Left cardiac atrium (tissue), 4 donors: ENCODE results near the gene SNN. TPM values are rescaled to one million over a fixed set of nuclear protein-coding genes. Genes with fewer than 3 reads are reported as not detected.

Experiments
- ATAC-seq, 2 donors: fragments of 200-7000 bp; cut with Tn5 transposase; one replicate each; pipeline ENCODE4 v1.9.1; 2020; ENCODE audit warnings: mild to moderate bottlenecking in 2 of 2, moderate library complexity in 2 of 2
- DNase-seq: peaks from one replicate; pipeline ENCODE4 v3.0.0-alpha.2; 2020
- intact Hi-C, 2 donors: fragments of 100-400 bp; cut with DNase I; formaldehyde crosslinking; loops; one replicate each; pipeline versions ENCODE4 v1.14.1 to v1.15.1; 2022 to 2023
- total RNA-seq, 2 donors: library from RNA; stranded (reverse); fragmentation: NEBNext Ultra II Directional; extraction: Animal tissue kit (Norgen Biotek cat#: 25700); gene quantifications; one replicate each; pipeline ENCODE4 v1.2.1, GENCODE V29; 2021
- donor health status: DM: no; HTN: yes; CAD: no.
- donor health status: DM: no; HTN: yes; CAD: no; lungs with severe emphysema.
- donor health status: DM: yes; HTN: yes; CAD: no.
- donor health status: Dilated cardiomyopathy.

The SNN gene
- total RNA-seq, 2 donors from 2014 or later: 27.5 to 33.7 TPM

DNA sequence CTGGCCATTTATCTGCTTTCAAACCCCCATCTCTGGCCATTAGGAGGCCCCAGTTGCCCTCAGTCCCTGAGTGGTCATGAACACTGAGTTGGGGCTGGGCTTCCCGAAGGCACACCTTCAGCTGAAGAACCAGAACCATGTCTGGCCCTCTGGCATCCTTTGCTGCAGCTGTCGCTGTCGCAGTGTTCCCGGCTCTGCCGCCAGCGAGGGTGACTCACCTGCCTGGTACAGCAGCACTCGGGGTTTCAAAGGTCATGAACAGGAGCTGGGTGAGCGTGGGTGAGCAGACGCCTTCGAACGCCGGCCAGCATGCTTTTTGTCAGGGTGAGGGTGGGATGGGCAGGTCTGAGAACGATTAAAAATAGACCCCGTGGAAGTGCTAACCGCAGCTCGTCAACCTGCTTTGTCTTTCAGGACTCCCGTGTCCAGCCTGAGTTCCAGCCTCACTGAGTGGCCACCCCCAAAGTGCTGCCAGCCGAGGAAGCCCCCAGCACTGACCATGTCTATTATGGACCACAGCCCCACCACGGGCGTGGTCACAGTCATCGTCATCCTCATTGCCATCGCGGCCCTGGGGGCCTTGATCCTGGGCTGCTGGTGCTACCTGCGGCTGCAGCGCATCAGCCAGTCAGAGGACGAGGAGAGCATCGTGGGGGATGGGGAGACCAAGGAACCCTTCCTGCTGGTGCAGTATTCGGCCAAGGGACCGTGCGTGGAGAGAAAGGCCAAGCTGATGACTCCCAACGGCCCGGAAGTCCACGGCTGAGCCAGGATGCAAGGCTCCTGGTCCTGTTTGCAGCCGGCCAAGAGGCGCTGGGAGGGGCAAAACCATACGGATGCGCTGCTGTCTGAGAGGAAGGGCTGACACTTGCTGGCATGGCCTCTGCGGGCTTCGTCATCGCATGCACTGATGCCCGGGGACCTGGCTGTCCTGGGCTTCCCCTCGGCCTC, 7.6 kb downstream of the SNN start:
- ATAC-seq: peak in 1 of 2 donors; percentile 6
- intact Hi-C loops: loop anchor here in 1 of 2 donors (5.0 kb wide), 1 partner anchor 36 kb away; no protein-coding TSS in a partner anchor
- peak; percentile 51 for DNase-seq

DNA sequence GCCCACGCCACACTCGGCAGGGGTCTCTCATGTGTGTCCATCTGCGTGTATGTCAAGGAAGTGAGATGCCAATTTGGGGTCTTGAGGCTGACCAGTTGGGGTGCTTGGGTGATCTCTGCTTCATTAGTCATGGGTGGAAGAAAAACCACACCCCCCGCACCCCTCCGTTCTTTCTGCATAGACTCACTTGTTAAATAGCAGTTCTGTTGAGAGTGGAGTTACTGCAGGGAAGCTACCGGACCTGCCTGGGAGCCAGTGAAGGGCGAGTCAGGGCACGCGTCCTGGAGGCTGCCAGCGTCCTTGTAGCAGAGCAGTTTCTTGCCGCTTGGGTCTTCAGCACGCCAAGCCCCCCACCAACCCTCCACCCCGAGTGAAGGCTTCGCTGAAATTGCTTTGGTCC, 8.5 kb downstream of the SNN start:
- no peak for DNase-seq
- intact Hi-C loops: loop anchor here in 1 of 2 donors (5.0 kb wide), 1 partner anchor 36 kb away; no protein-coding TSS in a partner anchor
- ATAC-seq: no peak

DNA sequence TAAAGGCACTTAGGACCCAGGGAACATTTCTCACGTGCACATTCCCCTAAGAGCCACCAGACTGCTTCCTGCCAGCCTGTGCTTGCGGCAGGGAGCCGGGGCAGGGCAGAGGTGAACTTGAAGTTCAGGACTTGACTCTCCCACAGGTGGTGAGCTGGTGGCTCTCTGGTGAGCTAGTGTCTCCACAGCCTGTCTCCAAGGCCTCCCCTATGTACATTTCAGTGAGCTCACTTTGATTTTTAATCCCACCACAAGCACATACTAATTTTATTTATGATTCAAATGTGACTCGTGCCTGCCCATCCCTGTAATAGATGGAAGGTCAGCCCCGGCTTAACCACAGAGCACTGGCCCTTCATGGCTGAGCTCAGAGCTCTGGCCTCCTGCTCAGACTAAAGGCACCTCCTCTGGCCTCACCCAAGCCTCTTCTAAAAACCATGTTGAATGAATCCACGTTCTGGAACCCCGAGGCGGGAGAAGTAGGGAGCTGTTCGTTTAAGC, 9.2 kb downstream of the SNN start:
- no peak for DNase-seq
- no peak for ATAC-seq
- intact Hi-C loops: loop anchor here in 1 of 2 donors (5.0 kb wide), 1 partner anchor 35 kb away; no protein-coding TSS in a partner anchor

DNA sequence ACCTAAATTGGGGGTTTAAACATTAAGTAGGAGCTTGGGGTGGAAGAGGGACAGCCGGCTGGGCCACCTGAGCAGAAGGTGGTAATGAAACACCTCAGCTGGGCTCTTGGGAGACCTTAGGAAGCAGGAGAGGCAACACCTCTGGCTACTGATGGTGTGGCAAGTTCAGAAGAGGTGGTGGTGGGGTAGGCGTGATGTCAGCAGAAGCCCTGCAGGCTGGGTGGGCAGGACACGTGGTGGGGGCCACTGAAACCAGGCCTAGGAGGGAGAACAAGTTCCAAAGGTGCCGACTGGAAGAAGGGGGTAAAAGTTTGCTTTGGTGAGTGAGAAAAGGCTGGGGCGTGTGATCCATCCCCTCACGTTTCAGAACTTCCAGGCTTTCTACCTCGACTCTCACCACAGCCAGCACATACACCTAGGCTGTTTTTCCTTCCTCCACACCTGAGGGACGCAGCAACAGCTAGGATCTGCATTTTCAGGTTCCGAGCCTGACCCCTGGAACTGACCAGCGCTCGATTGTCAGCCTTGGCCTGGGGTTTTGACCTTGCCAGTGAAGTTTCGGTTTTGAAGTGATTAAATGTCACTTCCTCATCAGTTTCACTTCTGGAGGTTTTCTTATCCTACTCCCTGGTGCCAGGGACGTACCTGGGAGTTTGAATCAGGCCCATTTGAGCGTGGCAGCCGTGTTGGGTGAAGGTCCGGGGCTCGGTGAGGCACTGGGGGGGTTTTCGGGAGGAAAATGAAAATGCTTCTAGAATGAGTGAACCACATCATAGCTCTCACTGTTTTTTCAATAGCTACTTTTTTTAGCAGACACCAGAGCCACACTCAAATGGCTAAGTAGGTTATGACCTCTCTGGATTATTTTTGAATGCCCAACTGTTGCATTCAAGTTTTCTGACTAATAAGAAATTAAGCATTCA, 10.0 kb downstream of the SNN start:
- DNase-seq (no peak), ATAC-seq (no peak)
- intact Hi-C loops: loop anchor here in 1 of 2 donors (5.0 kb wide), 1 partner anchor 34 kb away; no protein-coding TSS in a partner anchor

DNA sequence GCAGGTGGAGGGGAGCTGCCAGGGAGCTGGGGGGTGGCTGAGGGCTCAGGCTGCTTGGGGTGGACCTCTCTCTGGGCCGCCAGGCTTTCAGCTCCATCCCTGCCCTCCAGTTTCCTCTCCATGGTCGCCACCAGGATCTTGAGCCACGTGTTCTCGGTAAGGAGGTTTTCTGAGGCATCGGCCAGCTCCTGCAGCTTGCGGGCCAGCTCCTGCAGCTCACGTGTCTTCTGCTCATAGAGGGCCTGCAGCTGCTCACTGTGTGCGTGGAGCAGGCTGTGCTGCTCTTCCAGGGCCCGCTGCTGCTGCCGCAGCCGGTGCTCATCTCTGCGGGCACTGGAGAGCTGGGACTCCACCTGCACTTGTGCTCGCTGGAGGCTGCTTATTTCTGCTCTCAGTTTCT, 11.0 kb downstream of the SNN start:
- ATAC-seq (no peak), DNase-seq (no peak)
- intact Hi-C loops: loop anchor here in 1 of 2 donors (5.0 kb wide), 1 partner anchor 33 kb away; no protein-coding TSS in a partner anchor

DNA sequence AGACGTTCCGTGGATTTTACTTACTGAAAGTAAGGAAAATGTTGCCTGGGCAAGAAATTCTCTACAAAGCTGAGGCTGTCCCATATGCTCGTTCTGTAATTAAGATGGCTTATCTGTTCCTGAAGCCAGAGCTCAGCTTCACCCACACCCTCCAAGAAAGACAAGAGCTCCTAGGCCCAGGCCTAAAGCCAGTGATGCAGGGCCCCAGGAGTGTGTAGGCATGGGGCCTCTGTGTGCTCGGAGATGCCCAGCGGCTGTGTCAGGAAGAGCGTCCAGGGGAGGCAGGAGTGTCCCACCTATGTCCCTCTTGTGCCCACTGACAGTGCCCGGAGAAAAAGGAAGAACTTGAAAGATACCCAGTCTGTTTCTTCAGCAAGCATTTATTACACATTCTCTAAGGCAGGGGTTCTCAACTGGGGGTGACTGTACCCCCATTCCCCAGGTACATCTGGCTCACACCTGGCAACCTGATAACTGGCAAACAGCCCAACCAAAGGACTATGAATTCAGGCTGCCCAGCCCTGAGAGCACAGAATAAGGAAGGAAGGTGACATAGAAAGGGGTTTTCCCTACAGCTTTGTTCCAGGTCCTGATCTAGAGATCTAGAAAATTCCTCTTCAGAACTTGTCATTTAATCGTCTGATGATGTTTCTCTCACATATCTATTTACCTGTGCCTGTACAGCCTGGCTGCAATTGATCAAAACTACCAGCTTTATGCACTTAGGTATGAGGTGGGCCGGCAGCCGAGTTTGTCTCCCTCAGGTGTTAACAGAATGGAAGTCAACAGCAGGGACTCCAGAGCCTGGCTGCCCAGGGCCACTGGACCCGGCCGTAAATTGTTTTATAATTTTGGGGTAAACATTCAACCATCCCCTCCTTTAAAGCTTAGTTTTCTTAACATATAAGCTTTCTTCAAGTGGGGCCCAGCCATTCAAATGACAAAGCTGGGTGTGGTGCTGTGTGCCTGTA, 12.0 kb downstream of the SNN start:
- intact Hi-C loops: loop anchor here in 1 of 2 donors (5.0 kb wide), 1 partner anchor 32 kb away; no protein-coding TSS in a partner anchor

DNA sequence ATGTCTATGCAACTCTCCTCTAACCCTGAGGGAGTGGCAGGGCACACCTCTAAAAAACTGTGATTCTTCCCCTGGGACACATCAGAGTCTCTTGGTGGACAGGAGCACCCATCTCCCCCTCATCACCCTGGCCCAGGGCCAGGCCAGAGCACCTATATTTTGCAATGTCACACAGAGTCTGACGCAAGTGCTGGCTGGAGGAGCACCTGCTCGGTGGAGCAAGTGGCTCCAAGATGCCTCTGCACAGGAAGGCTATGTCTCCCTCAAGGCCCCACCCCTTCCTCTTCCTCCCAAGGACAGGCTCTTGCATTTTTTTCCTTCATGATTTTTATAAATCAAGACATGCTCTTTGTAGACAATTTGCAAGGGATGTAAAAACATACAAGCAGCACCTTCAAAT, 13.3 kb downstream of the SNN start:
- ATAC-seq: no peak
- no peak for DNase-seq
- intact Hi-C loops: no loop called here

More for the DNA sequence above, 12.0 kb downstream of the SNN start:
- no peak for ATAC-seq
- DNase-seq: no peak

DNA sequence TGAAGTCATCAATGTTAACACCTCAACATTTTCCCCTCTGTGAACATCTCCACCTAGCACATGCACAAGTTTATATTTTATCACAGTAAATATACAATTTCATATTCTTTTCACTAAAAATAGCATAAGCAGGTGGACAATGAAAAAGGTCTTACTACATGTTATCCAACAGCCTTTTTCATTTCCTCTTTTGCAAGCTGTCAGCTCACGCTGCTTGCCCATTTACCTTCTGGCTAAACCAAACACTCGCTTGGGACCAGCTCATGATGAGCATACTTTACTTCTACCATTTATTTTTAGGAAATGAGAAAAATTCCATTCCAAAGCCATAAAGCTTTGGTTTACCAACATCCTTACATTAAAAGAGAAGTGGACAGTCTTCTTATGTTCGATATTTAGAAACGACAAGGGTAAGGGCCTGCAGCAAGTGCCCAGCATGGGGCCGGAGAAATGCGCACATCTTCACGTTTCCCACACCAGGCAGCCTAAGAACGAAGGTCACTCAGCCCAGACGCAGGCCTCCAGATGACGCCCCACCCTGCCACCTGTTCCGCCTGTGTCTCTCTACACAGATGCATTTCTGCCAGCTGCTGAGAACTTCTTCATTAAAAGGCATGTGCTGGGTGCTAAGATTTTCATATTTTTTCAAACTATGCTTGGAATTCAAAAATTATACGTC, 13.9 kb downstream of the SNN start:
- ATAC-seq (no peak), DNase-seq (no peak)
- intact Hi-C loops: no loop called here

DNA sequence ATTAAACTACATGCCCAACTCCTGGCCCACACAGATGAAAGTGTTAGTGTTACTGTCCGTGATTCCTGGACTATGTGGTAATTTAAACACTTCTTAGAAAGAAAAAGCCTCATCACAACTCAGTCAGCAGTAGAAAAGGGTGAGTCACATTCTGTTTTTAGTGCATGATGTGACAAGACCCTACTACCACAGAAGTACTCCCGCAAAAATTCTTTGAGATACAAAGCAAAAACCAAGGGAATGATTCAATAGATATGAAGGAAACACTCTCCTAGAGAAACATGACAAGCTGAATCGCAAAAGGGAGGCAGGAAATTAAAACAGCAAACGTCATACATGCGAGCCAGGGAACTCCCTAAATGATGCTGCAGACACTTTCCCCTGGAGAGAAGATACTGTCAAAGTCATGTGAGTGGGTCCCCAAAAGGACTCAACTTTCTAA, 14.4 kb downstream of the SNN start:
- no peak for DNase-seq
- peak in 1 of 2 donors; percentile 56 for ATAC-seq
- intact Hi-C loops: no loop called here

DNA sequence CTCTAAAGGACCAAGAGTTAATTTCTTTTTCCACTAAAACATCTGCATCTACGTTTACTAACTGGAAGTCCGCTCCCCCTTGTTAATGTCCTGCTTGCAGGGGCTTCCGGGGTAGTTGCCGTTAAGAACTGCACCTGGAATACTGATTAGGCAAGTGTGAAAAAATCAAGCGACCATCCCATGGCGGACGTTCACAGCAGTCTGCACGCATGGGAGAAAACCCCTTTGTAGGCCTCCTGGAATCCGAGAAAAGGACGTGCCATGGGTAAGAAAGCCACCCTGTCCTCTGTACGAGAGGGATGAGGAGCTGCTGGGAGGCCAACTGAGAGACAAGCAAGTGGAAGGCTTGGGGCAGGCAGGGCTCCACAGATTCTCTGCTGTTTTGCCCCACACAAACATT, 14.9 kb downstream of the SNN start:
- DNase-seq (no peak), ATAC-seq (no peak)
- intact Hi-C loops: no loop called here

DNA sequence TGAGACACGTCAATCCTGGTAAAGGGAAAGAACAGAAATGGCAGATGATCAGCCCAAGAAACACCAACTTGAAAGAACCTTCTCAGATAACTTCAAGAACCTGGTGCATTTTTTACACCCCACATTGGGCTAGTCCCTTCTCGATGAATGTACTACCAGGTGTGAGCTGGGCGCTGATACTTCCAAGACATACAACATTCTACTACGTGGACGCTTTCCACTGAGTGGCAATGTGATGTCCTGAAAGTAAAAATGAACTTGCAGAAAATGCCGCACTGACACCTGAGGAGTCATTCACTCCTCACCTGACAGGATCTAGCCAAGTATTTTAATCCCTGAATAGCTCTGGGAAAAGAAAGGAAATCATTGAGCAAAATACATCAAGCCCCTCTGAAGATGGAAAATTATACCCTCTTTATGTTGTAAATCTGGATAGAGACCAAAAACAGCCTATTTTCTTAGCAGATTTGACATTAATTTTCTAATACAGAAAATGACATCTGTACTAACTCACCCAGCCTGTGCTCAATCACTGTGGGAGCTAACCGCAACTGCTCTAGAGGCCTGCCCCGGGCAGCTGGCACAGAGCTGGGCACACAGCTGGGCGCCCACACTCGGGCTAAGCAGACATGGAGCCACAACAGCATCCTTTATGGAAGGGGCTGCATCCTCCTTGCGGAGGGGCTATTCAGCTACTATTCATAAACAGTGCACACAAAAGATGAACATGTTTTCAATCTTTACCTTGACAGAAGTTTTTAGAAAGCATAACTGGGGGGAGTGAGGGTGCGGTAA, 16.2 kb downstream of the SNN start:
- DNase-seq: no peak
- intact Hi-C loops: no loop called here
- ATAC-seq: no peak

DNA sequence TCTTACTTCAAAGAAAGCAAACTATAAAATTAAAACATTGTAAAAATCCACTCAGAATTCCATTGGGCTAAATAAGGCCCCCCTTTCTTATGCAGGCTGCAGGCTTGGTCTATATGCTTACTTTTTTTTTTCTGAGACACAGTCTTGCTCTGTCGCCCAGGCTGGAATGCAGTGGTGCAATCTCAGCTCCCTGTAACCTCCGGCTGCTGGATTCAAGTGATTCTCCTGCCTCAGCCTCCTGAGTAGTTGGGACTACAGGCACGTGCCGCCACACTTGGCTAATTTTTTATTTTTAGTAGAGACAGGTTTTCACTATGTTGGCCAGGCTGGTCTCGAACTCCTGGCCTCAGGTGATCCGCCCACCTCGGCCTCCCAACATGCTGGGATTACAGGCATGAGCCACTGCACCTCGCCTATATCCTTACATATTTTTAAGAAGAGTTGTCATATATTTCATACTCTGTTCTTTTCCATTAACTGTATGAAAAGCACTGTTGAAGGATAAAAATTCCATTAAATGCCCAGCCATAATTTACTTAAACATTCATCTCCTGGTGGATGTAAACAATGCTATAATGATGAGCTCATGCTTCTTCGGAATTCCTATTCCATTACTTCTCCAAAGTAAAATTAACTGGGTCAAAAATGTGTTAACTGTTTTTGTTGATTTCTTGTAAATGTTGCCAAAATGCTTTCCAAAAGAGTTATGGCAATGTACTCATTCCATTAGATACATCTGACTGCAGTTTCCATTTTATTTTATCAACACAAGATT, 17.8 kb downstream of the SNN start:
- ATAC-seq (no peak), DNase-seq (no peak)
- intact Hi-C loops: no loop called here

DNA sequence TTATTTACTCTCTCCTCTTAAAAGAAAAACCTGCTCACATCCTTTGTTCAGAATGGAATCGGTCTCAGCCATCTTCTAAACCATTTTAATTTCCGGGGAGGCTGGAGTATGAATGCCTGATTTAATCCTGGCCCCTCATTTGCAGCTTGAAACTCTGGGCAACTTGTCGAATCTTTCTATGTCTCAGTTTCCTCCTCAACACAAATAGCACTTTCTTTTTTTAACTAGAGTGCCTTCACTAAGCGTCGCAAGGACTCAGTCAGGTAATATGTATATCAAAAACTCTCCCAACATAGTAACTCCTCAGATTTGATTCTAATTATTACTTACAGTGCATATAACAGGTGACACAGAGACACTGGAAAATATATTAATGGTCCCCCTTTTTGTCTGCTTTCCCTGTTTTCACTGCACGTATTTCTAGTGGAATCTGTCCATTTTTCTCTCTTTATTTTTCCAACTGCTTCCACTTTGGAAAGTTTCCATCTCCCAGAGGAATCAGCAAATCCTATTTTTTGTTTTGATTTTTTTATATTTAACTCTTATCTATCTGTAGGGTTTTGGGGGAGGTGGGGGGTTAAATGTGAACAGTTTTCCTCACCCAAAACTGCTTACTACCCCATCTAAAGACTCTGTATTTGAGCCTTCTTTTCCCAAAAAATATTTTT, 18.6 kb downstream of the SNN start:
- no peak for DNase-seq
- no peak for ATAC-seq
- intact Hi-C loops: no loop called here

DNA sequence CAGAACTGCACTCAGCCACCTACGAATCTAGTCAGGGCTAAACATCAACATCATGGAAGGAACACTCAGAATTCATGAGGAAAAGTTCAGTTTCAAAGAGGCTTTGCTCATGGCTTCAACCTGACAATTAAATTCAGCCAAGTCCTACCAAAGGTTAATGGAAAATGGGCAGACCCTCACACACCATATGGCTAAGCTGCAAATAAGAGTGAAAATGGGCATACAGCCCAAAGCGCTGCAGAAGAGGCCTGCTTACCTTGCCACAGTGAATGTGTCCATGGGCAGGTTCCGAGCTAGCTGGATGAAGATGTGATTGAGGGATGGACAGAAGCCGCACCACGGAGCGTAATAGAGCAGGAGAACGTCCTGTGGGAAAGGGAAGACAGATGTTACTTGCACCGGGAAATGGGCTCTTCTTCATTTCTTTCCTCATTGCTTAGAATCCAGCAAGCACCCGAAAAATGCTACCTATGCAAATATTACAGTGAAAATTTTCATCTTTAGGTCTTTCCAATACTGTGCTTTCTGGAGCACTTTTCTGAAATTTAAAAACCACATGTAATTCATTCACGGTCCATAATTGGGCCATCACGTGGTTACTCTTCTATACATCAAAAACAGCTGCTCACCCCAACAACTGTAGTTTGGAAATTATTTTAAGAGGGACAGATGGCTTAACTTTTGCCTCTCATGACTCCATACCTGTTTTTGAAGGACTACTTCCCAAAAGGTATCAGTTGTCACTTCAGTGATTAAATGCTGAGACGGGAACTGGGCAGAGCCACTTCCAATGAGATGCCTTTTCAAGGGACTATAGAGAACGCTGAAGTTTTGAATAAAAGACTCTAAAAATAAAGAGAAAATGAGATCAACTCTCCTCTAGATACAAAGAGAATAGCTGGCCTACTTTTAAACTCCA, 19.6 kb downstream of the SNN start:
- ATAC-seq: no peak
- intact Hi-C loops: no loop called here
- no peak for DNase-seq

DNA sequence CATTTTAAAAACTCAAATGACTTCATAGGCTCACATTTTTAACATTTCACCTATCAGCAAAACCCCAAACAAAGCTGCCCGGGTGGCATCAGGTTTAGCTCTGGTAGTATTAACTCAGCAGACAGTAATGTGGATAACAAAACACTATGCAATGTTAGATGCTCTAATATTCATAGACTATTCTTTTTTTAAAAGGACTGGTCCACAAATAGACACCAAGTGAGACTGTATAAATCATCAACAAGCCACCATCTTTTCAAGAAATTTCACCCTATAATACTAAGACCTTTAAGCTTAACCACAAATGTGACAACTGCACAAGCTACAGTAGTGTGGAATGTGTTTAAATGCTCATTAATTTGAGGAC, 20.2 kb downstream of the SNN start:
- ATAC-seq: no peak
- intact Hi-C loops: no loop called here
- DNase-seq: no peak
